HFF-Myc (cell line): ENCODE data around the gene CTNNA2.

Source experiments
- DNase-seq: peaks from one replicate; pipeline ENCODE4 v3.0.0-alpha.2; 2011; ENCODE audit warnings: low read depth; ENCODE audit errors: extremely low read depth
- H3K4me3 ChIP-seq: replicated peaks from 2 replicates; pipeline ENCODE4 v1.5.1; 2011; ENCODE audit warnings: low read depth, mild to moderate bottlenecking, control low read depth, low read length
- CTCF ChIP-seq: IDR thresholded peaks from 2 replicates; pipeline ENCODE4 v1.5.1; 2012; ENCODE audit warnings: mild to moderate bottlenecking, low read depth, low read length, control low read depth; ENCODE audit errors: missing control alignments

The CTNNA2 gene

GRCh38 chr2:79996709-79997108 is 483.9 kb downstream of the CTNNA2 start:
- no peak for DNase-seq
- no peak for TF ChIP-seq CTCF
- H3K4me3 ChIP-seq = no peak overlapping the region

DNA sequence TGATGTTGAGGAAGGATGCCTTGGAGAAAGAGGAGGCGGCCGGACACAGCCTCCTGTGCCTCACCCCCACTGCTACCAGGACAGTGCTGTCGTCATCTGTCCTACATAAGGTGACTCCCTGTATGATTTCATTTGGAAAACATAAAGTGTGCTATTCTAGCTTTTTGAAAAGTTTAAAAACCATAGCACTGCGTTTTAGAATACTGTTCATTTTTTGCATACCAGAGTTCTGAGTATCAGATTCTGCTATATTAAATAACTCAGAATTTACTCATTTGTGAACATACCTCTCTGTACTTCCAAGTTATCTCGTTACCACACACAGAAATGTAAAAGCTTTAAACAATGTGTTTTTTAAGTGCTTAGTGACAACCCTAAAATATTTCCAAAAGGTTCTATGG is 488.9 kb downstream of the CTNNA2 start:
- DNase-seq = no peak
- TF ChIP-seq CTCF = no peak

DNA sequence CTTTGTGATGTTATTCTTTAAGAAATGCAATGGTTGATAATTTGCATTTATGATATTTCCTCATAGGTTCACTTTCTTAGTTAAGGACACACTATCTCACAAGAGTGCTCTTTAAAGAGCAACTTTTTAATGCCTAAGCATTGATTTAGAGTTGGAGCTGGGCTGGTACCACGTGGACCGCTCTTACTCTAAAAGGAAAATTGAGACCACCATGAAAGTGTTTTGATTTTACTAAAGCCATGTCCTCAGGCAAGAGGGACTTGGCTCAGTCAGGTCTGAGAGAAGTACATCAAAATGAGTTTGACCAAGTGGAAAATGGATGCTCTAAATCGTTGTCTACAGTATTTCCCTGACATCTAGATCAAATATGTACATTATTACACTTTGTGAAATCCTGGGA is 489.3 kb downstream of the CTNNA2 start:
- no peak for TF ChIP-seq CTCF
- H3K4me3 ChIP-seq = no peak overlapping the region
- no peak for DNase-seq

More for the DNA sequence above, 488.9 kb downstream of the CTNNA2 start:
- no peak overlapping the region for H3K4me3 ChIP-seq

DNA sequence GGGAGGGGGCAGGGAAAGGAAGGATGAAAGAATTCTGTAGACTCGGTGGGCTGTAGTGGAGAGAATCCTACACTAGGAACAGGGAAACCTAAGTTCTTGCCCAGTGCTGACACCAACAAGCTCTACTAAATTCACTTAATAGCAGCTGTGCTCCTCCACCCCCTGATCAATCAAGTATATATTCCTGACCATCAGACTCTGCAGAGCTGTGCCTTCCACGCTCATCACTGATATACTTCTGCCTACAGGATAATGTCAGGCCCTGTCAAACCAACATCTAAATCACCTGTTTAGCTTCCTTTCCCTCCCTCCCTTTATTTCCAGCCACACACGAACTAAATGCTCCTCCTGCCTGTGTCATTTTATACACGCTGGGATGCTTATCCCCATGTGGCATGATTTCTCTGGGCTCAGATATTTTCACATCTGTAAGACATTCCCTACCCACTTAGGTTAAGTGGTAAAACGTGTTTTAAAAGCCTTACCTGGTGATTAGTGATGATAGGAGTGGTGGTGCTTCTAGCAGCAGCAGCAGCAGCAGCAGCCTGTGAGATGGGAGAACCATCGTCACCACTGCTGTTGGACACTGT is 489.8 kb downstream of the CTNNA2 start:
- DNase-seq = no peak
- no peak for TF ChIP-seq CTCF
- no peak overlapping the region for H3K4me3 ChIP-seq

GRCh38 chr2:80007777-80008503 is 495.1 kb downstream of the CTNNA2 start:
- no peak for DNase-seq
- TF ChIP-seq CTCF = no peak
- no peak overlapping the region for H3K4me3 ChIP-seq

DNA sequence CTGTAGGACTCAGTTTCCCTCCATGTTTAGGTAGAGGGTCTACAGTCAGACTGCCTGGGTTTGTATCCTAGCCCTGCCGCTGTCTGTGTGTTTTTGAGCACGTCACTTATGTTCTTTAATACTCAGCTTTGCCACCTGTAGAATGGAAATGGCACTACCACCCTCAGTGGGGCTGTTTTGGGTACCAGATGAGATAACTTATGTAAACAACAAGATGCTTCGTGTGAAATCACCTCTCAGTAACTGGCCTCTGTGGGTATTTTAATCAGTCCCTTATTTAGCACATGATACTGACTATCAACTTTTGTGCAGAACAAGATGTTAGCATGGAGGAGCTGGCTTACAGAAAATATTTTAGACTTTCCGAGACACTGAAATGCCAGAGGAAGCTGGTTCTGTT is 495.7 kb downstream of the CTNNA2 start:
- no peak overlapping the region for H3K4me3 ChIP-seq
- no peak for TF ChIP-seq CTCF
- DNase-seq = no peak
